ENCODE results near the gene NBAS. TPM values are rescaled to one million over a fixed set of nuclear protein-coding genes. Genes with fewer than 3 reads are reported as not detected.

Gene NBAS
- polyA plus RNA-seq, 1 of the 3 experiments (the other 2 are of a cell fraction): 12.0 TPM

GRCh38 chr2:15566912-15567311, 5.8 kb upstream of the NBAS start:
- Histone ChIP-seq H3F3A (replicated peaks; ENCODE audit: insufficient read depth) (no peaks in the 10 kb centered on the region), H3K27ac (ENCODE audit: low read depth in 2 of 2, low read length in 1 of 2) (no peak overlapping the region), H4K20me1 (ENCODE audit: insufficient read depth) (no peaks in the 10 kb centered on the region), H3K4me3 (ENCODE audit: low read depth in 2 of 2, low read length in 1 of 2) (no peak overlapping the region), H3K9me2 (no peaks in the 10 kb centered on the region), H3K79me2 (ENCODE audit: insufficient read depth) (no peaks in the 10 kb centered on the region), H3K27me3 (ENCODE audit: insufficient read depth) (no peaks in the 10 kb centered on the region), H3K9me3 (no peaks in the 10 kb centered on the region), H3K4me2 (no peak overlapping the region), H2AFZ (ENCODE audit: low read depth) (no peak overlapping the region), H3K9ac (no peak overlapping the region), H3K4me1 (ENCODE audit: control insufficient read depth in 1 of 2, insufficient read depth in 2 of 2, low read depth in 1 of 2, low read length in 1 of 2) (no peaks in the 10 kb centered on the region), H3K36me3 (replicated peaks in 1 of 2; ENCODE audit: control insufficient read depth in 1 of 2, insufficient read depth in 2 of 2, low read length in 1 of 2) (no peaks in the 10 kb centered on the region)
- ChIA-PET POLR2A (no interaction called here), CTCF (interaction anchor here (0.6 to 2.4 kb wide), 2 partner anchors 10 to 204 kb away, joined by 4 to 20 read pairs; no protein-coding TSS in a partner anchor)
- TF ChIP-seq EP300 (IDR thresholded peaks at IDR 0.05; ENCODE audit: borderline replicate concordance in 1 of 2, low read depth in 1 of 2, low read length in 1 of 2): no peak
- no peak for TF ChIP-seq GABPA (IDR thresholded peaks at IDR 0.05; ENCODE audit: low read depth)
- TF ChIP-seq FOXM1 (IDR thresholded peaks at IDR 0.05; ENCODE audit: low read depth): no peak
- TF ChIP-seq CHD2 (IDR thresholded peaks at IDR 0.05; ENCODE audit: low read length, partially characterized antibody): no peak
- TF ChIP-seq NRF1 (IDR thresholded peaks at IDR 0.05; ENCODE audit: low read depth, low read length): no peak
- no peak for TF ChIP-seq RFX5 (IDR thresholded peaks at IDR 0.05; ENCODE audit: low read length)
- TF ChIP-seq YY1 (IDR thresholded peaks at IDR 0.05; ENCODE audit: low read depth): no peak
- TF ChIP-seq USF2 (IDR thresholded peaks at IDR 0.05; ENCODE audit: borderline replicate concordance, low read depth, low read length): no peak
- DNase-seq: no peak
- WGBS (ENCODE audit: low lambda C conversion rate): 84% methylated on average over 6 of the region's 6 CpGs

DNA sequence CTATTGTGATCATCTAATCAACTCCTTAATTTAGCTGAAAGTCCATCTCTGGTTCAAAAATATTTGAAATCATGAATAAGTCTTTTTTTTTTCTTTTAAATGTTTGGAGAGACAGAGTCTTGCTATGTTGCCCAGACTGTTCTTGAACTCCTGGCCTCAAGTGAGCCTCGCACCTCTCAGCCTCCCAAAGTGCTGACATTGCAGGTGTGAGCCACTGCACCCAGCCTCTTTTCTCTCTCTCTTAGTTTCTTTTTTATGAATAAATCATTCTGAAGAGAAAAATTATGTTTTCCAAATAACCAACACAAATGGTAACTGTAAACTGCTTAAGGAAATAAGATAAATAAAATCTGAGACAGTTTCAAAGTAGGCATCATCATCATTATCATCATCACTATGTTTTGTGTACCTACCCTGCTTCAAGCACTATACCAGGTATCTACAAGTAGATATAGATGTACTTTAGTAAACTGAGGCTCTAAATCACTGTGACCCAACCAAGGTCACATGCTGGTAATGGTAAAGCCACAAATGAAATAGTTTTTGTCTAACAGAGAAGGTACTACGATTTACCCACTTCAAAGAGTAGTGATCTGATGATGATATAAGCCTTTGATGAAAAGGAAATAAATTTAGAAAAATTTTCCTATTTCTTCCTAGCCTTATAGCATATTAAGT, 5.0 kb upstream of the NBAS start:
- no peak overlapping the region for H3K9ac ChIP-seq
- no peak overlapping the region for H3K4me2 ChIP-seq
- no peak overlapping the region for H2AFZ ChIP-seq (ENCODE audit: low read depth)
- DNase-seq: no peak
- H3K4me1 ChIP-seq (ENCODE audit: control insufficient read depth in 1 of 2, insufficient read depth in 2 of 2, low read depth in 1 of 2, low read length in 1 of 2): peaks cover 5% of the 10 kb centered on the region in 2 experiments; a peak in 2 of 4 replicates
- 43% methylated on average over 2 of the region's 2 CpGs for WGBS (ENCODE audit: low lambda C conversion rate)
- no peaks in the 10 kb centered on the region for H3K27me3 ChIP-seq (ENCODE audit: insufficient read depth)
- H3F3A ChIP-seq (replicated peaks; ENCODE audit: insufficient read depth): no peaks in the 10 kb centered on the region
- H3K9me2 ChIP-seq: no peaks in the 10 kb centered on the region
- H3K4me3 ChIP-seq (ENCODE audit: low read depth in 2 of 2, low read length in 1 of 2): no peak overlapping the region
- H3K79me2 ChIP-seq (ENCODE audit: insufficient read depth): no peaks in the 10 kb centered on the region
- H4K20me1 ChIP-seq (ENCODE audit: insufficient read depth): no peaks in the 10 kb centered on the region
- H3K9me3 ChIP-seq: no peaks in the 10 kb centered on the region
- no peak for TF ChIP-seq RXRA (IDR thresholded peaks at IDR 0.05; ENCODE audit: borderline replicate concordance, low read depth)
- TF ChIP-seq, protein P1, sequence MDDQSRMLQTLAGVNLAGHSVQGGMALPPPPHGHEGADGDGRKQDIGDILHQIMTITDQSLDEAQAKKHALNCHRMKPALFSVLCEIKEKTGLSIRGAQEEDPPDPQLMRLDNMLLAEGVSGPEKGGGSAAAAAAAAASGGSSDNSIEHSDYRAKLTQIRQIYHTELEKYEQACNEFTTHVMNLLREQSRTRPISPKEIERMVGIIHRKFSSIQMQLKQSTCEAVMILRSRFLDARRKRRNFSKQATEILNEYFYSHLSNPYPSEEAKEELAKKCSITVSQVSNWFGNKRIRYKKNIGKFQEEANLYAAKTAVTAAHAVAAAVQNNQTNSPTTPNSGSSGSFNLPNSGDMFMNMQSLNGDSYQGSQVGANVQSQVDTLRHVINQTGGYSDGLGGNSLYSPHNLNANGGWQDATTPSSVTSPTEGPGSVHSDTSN (IDR thresholded peaks at IDR 0.05): no peak
- TF ChIP-seq YY1 (IDR thresholded peaks at IDR 0.05; ENCODE audit: low read depth): no peak
- TF ChIP-seq, protein P2, sequence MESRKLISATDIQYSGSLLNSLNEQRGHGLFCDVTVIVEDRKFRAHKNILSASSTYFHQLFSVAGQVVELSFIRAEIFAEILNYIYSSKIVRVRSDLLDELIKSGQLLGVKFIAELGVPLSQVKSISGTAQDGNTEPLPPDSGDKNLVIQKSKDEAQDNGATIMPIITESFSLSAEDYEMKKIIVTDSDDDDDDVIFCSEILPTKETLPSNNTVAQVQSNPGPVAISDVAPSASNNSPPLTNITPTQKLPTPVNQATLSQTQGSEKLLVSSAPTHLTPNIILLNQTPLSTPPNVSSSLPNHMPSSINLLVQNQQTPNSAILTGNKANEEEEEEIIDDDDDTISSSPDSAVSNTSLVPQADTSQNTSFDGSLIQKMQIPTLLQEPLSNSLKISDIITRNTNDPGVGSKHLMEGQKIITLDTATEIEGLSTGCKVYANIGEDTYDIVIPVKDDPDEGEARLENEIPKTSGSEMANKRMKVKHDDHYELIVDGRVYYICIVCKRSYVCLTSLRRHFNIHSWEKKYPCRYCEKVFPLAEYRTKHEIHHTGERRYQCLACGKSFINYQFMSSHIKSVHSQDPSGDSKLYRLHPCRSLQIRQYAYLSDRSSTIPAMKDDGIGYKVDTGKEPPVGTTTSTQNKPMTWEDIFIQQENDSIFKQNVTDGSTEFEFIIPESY (IDR thresholded peaks at IDR 0.05; ENCODE audit: borderline replicate concordance, low read depth): no peak
- no peak for TF ChIP-seq USF2 (IDR thresholded peaks at IDR 0.05; ENCODE audit: borderline replicate concordance, low read depth, low read length)
- H3K36me3 ChIP-seq (replicated peaks in 1 of 2; ENCODE audit: control insufficient read depth in 1 of 2, insufficient read depth in 2 of 2, low read length in 1 of 2): no peaks in the 10 kb centered on the region
- ChIA-PET CTCF (interaction anchor here (1.6 kb wide), 1 partner anchor 11 kb away, joined by 10 read pairs; no protein-coding TSS in a partner anchor), POLR2A (no interaction called here)
- no peak overlapping the region for H3K27ac ChIP-seq (ENCODE audit: low read depth in 2 of 2, low read length in 1 of 2)

Data from SK-N-SH (cell line).